IPS-20b (cell line): ENCODE data around the gene C1QL2.
A peak's percentile ranks its signal among the peaks of the same experiment; 100 is the strongest.

Experiments
- H3K27ac ChIP-seq: one replicate; pipeline ENCODE4 v1.5.1; 2013; ENCODE audit warnings: low read length
- H3K27me3 ChIP-seq: 2 replicates; pipeline ENCODE4 v1.6.1; 2013; ENCODE audit warnings: mild to moderate bottlenecking, low read length, inconsistent platforms; ENCODE audit not compliant: insufficient read depth
- H3K36me3 ChIP-seq: 2 replicates; pipeline ENCODE4 v1.6.1; 2013; ENCODE audit warnings: low read depth, mild to moderate bottlenecking, inconsistent platforms, low read length, moderate library complexity; ENCODE audit not compliant: insufficient read depth
- H3K4me1 ChIP-seq: 2 replicates; pipeline ENCODE4 v1.6.1; 2013; ENCODE audit warnings: mild to moderate bottlenecking, control low read depth, inconsistent platforms, low read length, moderate library complexity; ENCODE audit not compliant: insufficient read depth
- H3K4me3 ChIP-seq: 2 replicates; pipeline ENCODE4 v1.5.1; 2013; ENCODE audit warnings: mild to moderate bottlenecking, low read length, inconsistent platforms
- H3K9ac ChIP-seq: 2 replicates; pipeline ENCODE4 v1.6.1; 2013; ENCODE audit warnings: low read depth, mild to moderate bottlenecking, inconsistent platforms, low read length, moderate library complexity
- H3K9me3 ChIP-seq: 2 replicates; pipeline ENCODE4 v1.6.1; 2013; ENCODE audit warnings: mild to moderate bottlenecking, low read depth, low read length, inconsistent platforms; ENCODE audit not compliant: insufficient read depth

C1QL2 gene

DNA sequence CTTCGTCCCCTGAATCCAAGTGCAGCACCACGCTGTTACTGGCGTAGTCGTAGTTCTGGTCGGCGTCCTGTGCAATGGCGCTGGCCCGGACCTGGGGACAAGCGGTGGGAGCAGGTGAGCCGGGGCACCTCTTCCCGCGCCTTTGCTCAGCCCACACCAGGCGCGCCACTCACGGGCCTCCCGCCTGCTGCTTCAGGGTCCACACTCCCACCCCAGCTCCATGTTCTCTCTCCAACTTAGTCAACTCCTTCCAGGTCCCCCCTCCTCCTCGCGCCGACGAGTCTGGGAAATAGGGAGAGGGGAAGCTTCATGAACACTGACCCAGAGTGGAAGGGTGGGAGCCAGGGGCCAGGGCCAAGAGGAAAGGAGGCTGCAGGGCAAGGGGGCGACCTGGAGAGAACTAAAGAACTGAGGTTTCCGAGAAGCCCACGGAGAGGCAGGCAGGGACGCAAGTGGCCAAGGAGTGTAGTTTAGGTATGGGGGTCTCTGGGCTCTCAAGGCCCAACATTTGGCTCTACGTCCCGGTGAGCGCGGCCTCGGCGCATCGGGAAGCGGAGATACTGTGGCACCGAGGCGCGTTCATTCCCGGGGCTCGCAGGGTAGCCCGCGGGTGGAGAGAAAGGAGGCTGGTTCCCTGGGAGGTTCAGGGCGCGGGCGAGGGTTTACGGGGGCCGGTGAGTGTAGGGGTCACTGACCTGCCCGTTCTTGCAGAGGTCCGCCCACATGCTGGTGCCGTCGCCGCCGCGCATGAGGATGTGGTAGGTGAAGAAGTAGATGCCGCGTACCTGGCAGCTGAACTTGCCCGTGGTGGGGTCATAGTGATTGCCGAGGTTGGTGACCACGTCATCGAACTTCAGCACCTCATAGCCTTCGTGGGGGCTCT, 1.4 kb downstream of the C1QL2 start:
- Histone ChIP-seq H3K27me3 (peaks cover 80% of the 10 kb centered on the region), H3K27ac (no peak overlapping the region), H3K4me3 (peak overlapping the region; percentile 72), H3K4me1 (peaks cover 20% of the 10 kb centered on the region; the same call in 1 of the 2 replicates), H3K9me3 (no peaks in the 10 kb centered on the region), H3K9ac (peak overlapping the region; percentile 44; the same call in 1 of the 2 replicates), H3K36me3 (no peaks in the 10 kb centered on the region)

DNA sequence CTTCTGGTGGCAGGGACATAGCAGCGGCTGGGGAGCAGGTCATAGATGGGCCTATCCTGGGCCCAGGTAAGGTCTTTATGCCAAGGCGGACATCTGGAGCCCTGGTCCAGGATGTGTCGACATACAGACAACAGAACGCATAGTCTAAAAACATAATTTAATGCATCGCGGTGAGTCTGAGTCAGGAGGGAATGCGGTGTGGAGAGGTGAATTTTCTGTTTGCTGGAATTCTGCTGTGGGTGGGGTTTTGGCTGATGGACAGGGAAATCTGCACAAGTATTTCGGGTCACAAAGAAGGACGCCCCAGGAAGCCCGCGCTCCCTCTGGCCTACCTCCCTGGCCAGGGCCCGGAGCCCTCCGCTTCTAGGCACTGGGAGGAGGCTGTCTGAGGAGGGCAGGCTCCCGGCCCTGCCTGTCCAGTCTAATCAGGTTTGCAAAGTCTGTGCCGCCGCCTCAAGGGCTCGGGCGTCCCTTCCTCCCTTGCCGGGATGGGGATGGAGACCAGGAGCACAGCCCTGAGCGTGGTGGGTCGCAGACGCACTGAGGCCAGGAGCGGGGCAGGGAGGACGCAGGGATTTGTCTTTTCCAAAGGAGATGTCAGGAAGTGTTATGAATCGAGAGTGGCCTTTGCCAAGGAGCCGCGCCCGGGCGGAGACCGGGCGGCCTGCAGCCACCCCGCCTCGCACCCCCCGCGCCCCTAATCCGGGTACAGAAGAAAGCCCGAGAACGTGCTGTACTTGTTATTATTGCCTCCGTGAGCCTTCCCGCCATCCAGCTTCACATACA, 2.3 kb downstream of the C1QL2 start:
- Histone ChIP-seq H3K4me1 (peaks cover 20% of the 10 kb centered on the region; the same call in 1 of the 2 replicates), H3K9me3 (no peaks in the 10 kb centered on the region), H3K27ac (no peak overlapping the region), H3K9ac (peak overlapping the region; percentile 44; the same call in 1 of the 2 replicates), H3K36me3 (no peaks in the 10 kb centered on the region), H3K4me3 (peak overlapping the region; percentile 72), H3K27me3 (peaks cover 77% of the 10 kb centered on the region)

DNA sequence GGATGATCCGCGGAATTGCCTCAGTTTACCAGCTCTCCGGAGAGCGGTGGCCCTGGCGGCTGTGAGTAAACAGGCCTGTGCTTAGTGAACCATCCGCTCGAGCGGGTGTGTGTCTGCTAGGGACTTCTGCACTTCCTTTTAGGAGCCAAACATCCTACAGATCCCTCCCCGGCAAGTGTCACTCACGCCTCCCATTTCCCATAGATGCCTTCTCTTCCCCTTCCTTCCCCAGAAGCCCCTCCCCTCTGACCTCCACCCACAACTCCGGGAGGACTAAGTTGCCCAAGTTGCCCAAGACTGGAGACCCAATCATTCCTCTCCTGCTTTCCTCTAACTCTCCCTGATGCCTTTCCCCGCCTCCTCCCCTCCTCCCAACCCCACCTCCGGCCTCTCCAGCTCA, 2.9 kb downstream of the C1QL2 start:
- Histone ChIP-seq H3K9ac (peak overlapping the region; percentile 44; the same call in 1 of the 2 replicates), H3K9me3 (no peaks in the 10 kb centered on the region), H3K36me3 (no peaks in the 10 kb centered on the region), H3K27ac (no peak overlapping the region), H3K4me1 (peaks cover 13% of the 10 kb centered on the region; the same call in 1 of the 2 replicates), H3K4me3 (peak overlapping the region; percentile 72), H3K27me3 (peaks cover 77% of the 10 kb centered on the region)

DNA sequence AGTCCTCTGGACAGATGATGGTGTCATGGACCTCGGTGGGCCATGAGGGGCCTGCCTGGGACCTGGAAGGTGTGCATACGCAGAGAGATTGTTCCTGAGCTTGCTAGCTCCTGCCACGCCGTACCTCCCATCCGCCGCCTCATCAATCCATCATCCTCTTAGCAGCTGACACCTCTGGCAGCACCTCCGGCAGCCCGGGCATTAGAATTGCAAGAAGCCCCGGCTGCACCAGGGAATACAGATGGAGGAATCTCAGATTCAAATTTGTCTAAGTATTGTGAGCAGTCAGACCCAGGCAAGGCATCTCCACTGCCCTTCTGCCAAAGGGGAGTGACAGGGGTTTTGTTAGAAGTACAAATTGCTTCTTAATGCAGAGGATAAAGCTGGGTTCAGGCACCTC, 4.5 kb downstream of the C1QL2 start:
- Histone ChIP-seq H3K9me3 (no peaks in the 10 kb centered on the region), H3K9ac (no peak overlapping the region), H3K4me3 (no peak overlapping the region), H3K4me1 (peaks cover 11% of the 10 kb centered on the region; the same call in 1 of the 2 replicates), H3K36me3 (no peaks in the 10 kb centered on the region), H3K27me3 (peaks cover 63% of the 10 kb centered on the region), H3K27ac (no peak overlapping the region)

DNA sequence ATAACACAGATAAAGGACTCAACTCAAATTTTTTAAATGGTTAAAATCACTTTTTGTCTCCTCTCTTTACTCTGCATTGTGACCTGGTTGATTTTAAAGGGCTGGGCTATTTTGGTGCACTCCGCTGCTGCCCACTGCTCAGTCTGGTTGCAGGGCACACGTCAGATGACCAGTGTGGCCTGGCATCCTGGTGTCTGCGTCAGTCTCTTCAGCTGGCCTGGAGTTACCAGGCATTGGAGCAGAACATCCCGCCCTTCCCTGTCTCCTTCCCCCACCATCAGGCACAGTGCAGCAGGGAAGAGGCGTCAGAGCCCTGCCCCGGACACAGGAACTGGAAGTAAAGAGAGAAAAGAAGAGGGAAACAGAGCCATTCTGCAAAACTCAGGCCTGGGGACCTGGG, 8.9 kb downstream of the C1QL2 start:
- Histone ChIP-seq H3K9ac (no peak overlapping the region), H3K36me3 (no peaks in the 10 kb centered on the region), H3K4me3 (no peak overlapping the region), H3K27me3 (peaks cover 19% of the 10 kb centered on the region), H3K4me1 (peaks cover 9% of the 10 kb centered on the region; the same call in 1 of the 2 replicates), H3K9me3 (no peaks in the 10 kb centered on the region), H3K27ac (no peak overlapping the region)

DNA sequence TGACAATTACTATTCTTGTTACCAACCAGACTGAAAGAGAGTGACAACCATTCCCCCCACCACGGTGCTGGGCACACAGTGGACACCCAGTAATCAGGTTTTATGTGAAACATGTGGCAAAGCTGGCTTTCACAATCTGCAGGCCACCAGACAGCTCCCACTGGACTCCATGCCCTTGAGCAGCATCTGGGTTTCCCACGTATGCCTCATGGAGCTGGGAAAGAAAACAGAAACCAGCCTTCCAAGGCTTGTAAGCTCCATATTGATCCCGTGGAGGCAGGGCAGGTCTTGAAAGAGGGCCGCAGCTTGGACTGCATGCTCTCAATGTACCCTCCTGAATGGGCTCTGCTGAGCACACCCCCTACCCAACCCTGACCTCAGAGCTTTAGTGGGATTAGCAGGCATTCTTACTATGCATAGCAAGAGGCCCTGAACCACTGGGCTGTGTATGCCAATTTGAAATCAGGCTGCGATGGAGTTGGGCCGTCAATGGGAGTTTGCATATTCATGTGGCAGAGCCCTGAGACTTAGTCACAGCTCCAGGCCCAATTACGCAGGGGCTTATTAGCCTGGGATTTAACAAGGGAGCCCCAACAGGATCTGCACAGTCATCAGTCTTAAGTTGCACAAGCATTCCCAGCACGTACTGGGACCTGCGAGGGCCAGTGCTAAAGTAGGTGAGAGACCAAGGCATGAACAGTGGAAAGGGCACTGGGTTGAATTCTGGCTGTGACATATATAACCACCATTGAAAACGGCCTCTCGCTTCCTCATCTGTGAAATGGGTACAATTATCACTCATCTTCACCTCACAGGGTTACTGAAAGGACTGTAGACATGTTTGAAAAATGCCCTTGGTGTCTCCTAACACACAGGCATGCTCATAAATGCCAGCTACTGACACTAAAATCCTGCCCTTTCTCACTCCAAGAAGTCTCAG, 10.5 kb downstream of the C1QL2 start:
- Histone ChIP-seq H3K9me3 (no peaks in the 10 kb centered on the region), H3K36me3 (no peaks in the 10 kb centered on the region), H3K4me3 (no peak overlapping the region), H3K27ac (no peak overlapping the region), H3K4me1 (peaks cover 5% of the 10 kb centered on the region; the same call in 1 of the 2 replicates), H3K27me3 (0 out of 2 replicates have a peak, but pooled peaks cover 11% of the 10 kb centered on the region), H3K9ac (no peak overlapping the region)

DNA sequence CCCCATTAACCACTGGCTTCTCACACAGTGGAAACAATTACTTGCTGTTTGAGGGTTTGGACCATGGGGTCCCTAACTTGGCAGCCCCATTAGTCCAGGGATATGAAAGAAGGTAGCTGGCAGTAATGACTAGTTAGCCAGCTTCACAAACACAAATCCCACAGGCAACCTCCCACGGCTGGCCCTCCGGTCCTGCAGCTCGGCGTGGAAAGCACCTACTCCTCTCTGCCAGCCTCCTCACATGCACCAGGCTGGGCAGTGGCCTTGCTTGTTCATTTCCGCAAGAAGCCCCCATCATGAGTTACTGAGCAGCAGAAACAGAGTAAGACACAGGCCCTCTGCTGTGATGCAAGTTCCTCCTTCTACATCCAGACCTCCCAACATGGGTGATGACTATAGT, 13.7 kb downstream of the C1QL2 start:
- Histone ChIP-seq H3K9ac (no peak overlapping the region), H3K36me3 (no peaks in the 10 kb centered on the region), H3K4me1 (peaks cover 5% of the 10 kb centered on the region; the same call in 1 of the 2 replicates), H3K4me3 (no peak overlapping the region), H3K9me3 (no peaks in the 10 kb centered on the region), H3K27me3 (no peaks in the 10 kb centered on the region), H3K27ac (no peak overlapping the region)

DNA sequence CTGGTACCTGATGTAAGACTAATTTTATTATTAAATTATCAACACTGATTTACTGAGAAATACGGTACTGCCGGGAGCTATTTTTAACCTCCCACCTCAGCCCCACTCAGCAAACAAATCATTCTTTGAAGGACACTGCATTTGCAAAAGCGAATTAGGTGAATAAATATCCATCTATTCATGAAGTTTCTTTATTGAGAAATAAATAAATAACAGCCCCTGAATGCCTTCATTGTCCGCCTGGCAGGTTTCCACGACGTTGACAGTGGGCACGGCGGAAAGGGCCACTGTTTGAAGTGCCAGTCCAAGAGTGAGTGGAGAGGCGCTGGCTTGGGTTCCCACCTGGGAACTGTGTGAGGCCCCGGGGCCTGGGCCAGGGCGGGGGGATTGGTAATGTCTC, 15.7 kb downstream of the C1QL2 start:
- no peaks in the 10 kb centered on the region for H3K36me3 ChIP-seq
- no peak overlapping the region for H3K27ac ChIP-seq
- H3K9me3 ChIP-seq = no peaks in the 10 kb centered on the region
- H3K27me3 ChIP-seq = no peaks in the 10 kb centered on the region
- no peak overlapping the region for H3K4me3 ChIP-seq
- no peak overlapping the region for H3K9ac ChIP-seq
- H3K4me1 ChIP-seq = peaks cover 3% of the 10 kb centered on the region; the same call in 1 of the 2 replicates

DNA sequence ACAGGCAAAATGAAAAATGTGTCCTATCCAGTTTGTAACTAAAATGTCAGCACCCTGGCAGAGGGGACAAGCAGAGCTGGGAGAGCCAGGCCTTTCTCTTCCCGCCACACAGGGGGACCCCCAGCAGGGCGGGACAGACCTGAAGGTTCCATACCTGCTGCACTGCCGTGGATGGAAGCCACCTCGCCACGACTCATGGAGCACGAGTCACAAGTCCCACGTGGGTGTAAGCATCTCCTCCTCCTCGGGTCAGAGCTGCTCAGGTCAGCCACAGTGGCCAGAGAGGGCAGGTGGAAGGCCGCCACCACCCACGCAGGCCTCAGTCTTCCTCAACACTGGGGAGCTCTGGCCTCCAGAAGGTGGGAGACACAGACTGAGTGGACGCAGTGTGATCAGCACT, 21.0 kb downstream of the C1QL2 start:
- H3K27me3 ChIP-seq = no peaks in the 10 kb centered on the region

DNA sequence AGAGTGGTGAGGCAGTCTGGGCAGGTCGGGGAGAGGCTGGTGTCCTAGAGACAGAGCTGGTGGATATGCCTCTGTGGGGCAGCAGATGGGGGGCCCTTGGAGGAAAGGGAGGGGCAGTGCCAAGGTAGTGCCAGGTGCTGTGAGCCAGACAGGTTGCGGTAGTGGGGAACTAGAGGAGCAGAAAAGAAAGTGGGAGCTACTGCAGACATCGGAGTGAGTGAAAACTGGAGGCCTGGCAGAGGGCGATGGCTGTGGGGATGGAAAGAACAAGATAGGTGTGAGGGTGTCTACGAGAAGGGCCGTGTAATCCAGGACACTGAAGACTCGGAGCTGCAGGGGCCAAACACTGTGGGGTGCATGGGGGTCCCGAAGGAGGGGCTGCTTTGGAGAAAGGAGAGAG, 21.7 kb downstream of the C1QL2 start:
- no peak overlapping the region for H3K4me3 ChIP-seq
- no peak overlapping the region for H3K27ac ChIP-seq
- no peaks in the 10 kb centered on the region for H3K9me3 ChIP-seq
- H3K4me1 ChIP-seq = peaks cover 2% of the 10 kb centered on the region; the same call in 1 of the 2 replicates
- no peaks in the 10 kb centered on the region for H3K36me3 ChIP-seq
- no peaks in the 10 kb centered on the region for H3K27me3 ChIP-seq
- no peak overlapping the region for H3K9ac ChIP-seq

More for the DNA sequence above, 21.0 kb downstream of the C1QL2 start:
- Histone ChIP-seq H3K36me3 (no peaks in the 10 kb centered on the region), H3K9ac (no peak overlapping the region), H3K4me1 (peaks cover 2% of the 10 kb centered on the region; the same call in 1 of the 2 replicates), H3K4me3 (no peak overlapping the region), H3K9me3 (no peaks in the 10 kb centered on the region), H3K27ac (no peak overlapping the region)

DNA sequence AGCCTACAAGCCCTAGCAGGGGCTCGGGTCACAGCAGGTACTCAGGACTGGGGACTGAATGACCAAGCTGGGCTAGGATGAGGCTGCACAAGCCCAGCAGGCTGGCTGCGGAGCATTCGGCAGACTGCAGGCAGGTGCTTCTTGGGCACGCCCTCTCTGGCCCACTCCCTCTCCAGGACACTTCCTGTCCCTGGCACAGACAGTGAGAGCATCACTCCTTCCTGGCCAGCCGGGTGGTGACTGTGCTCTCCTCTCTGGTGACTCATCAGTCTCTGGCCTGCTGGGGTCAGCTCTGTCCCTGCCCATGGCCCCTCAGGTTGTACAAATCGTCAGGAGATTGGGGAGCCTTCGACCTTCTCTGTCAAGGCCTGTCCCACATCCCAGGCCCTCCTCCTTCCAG, 22.5 kb downstream of the C1QL2 start:
- no peaks in the 10 kb centered on the region for H3K27me3 ChIP-seq
- no peaks in the 10 kb centered on the region for H3K36me3 ChIP-seq
- H3K4me3 ChIP-seq = no peak overlapping the region
- H3K27ac ChIP-seq = no peak overlapping the region
- H3K4me1 ChIP-seq = peaks cover 2% of the 10 kb centered on the region; the same call in 1 of the 2 replicates
- H3K9ac ChIP-seq = no peak overlapping the region
- no peaks in the 10 kb centered on the region for H3K9me3 ChIP-seq
